NCI-H774 (cell line): ENCODE results near the gene ROM1.
A peak's percentile ranks its signal among the peaks of the same experiment; 100 is the strongest.

Source experiments
- DNase-seq: peaks from one replicate; lab custom pipeline; 2025; lab: John Stamatoyannopoulos, UW

ROM1 gene

GRCh38 chr11:62588966-62589637 is 24.0 kb upstream of the ROM1 start:
- no peak for DNase-seq

- peak; percentile 99 for DNase-seq
These were observed 21.5 kb upstream of the ROM1 start, which contains the start of gene TUT1 for GRCh38 chr11:62591448-62592145. TSS of gene TUT1 (minus strand) at chr11:62591523. CDS start at chr11:62591485, 38 bp downstream.

GRCh38 chr11:62592146-62592815 is 20.8 kb upstream of the ROM1 start:
- DNase-seq: no peak

GRCh38 chr11:62592989-62593421 is 20.1 kb upstream of the ROM1 start:
- no peak for DNase-seq

- DNase-seq: peak; percentile 38
These were observed 19.5 kb upstream of the ROM1 start for GRCh38 chr11:62593434-62594044.

- DNase-seq: no peak
These were observed 17.9 kb upstream of the ROM1 start for GRCh38 chr11:62595124-62595523.

- peak; percentile 90 for DNase-seq
These were observed 13.9 kb upstream of the ROM1 start for GRCh38 chr11:62599069-62599696.

- DNase-seq: no peak
These were observed 13.2 kb upstream of the ROM1 start for GRCh38 chr11:62599901-62600300.

- no peak for DNase-seq
These were observed 12.5 kb upstream of the ROM1 start for GRCh38 chr11:62600367-62601121.

GRCh38 chr11:62601122-62601371 is 12.0 kb upstream of the ROM1 start:
- peak; percentile 33 for DNase-seq

GRCh38 chr11:62601372-62602140 is 11.5 kb upstream of the ROM1 start, which contains the start of gene MTA2:
TSS of gene MTA2 (minus strand) at chr11:62601865. CDS start at chr11:62601450, 415 bp downstream.
- peak; percentile 99 for DNase-seq

GRCh38 chr11:62602141-62603071 is 10.7 kb upstream of the ROM1 start:
- peak; percentile 84 for DNase-seq

GRCh38 chr11:62603072-62603408 is 10.0 kb upstream of the ROM1 start:
- no peak for DNase-seq

GRCh38 chr11:62603776-62604299 is 9.2 kb upstream of the ROM1 start:
- no peak for DNase-seq

- no peak for DNase-seq
These were observed 8.5 kb upstream of the ROM1 start for GRCh38 chr11:62604460-62605120.

GRCh38 chr11:62605467-62605866 is 7.6 kb upstream of the ROM1 start:
- no peak for DNase-seq

GRCh38 chr11:62605902-62606301 is 7.2 kb upstream of the ROM1 start:
- DNase-seq: no peak

GRCh38 chr11:62607714-62608113 is 5.3 kb upstream of the ROM1 start:
- DNase-seq: no peak

- no peak for DNase-seq
These were observed 4.3 kb upstream of the ROM1 start for GRCh38 chr11:62608776-62609175.
